Thyroid gland (tissue), 4 donors: ENCODE results near the gene TIMM50. TPM values are rescaled to one million over a fixed set of nuclear protein-coding genes. Genes with fewer than 3 reads are reported as not detected.
A peak's percentile ranks its signal among the peaks of the same experiment; 100 is the strongest.

Experiments used
- DNase-seq, 2 donors: peaks; one replicate each; pipeline ENCODE4 v3.0.0-alpha.2; 2019
- H3K27ac ChIP-seq, 3 donors: fragments of 200-600 bp; sonication (generic); 1 replicate in 2 of 3; 2 replicates in 1 of 3; pipeline ENCODE4 v1.5.1; 2016 to 2019; ENCODE audit warnings: mild to moderate bottlenecking in 1 of 3, moderate library complexity in 1 of 3
- H3K27me3 ChIP-seq: fragments of 200-600 bp; sonication (generic); one replicate; pipeline ENCODE4 v1.5.1; 2019
- H3K36me3 ChIP-seq, 2 donors: fragments of 200-600 bp; sonication (generic); one replicate each; pipeline ENCODE4 v1.5.1; 2016 to 2019
- H3K4me1 ChIP-seq, 2 donors: fragments of 200-600 bp; sonication (generic); one replicate each; pipeline ENCODE4 v1.5.1; 2017 to 2019
- H3K4me3 ChIP-seq, 3 donors: fragments of 200-600 bp; sonication (generic); replicated peaks in 1 of 3; 1 replicate in 2 of 3; 2 replicates in 1 of 3; pipeline ENCODE4 v1.5.1; 2016; ENCODE audit warnings: mild to moderate bottlenecking in 1 of 3
- H3K9me3 ChIP-seq: fragments of 200-600 bp; sonication (generic); one replicate; pipeline ENCODE4 v1.5.1; 2017
- CTCF ChIP-seq, 6 experiments: fragments of 200-600 bp in 3 of 6; fragments of 450-650 bp in 3 of 6; sonication (generic) in 3 of 6; IDR thresholded peaks; one replicate each; pipeline ENCODE4 v1.5.1; 2016 to 2019; ENCODE audit warnings: antibody characterized with exemption in 6 of 6, mild to moderate bottlenecking in 2 of 6, inconsistent platforms in 1 of 6, moderate library complexity in 1 of 6
- POLR2A ChIP-seq, 2 donors: fragments of 450-650 bp; IDR thresholded peaks; one replicate each; pipeline ENCODE4 v1.6.1; 2017; ENCODE audit warnings: antibody characterized with exemption in 2 of 2, mild to moderate bottlenecking in 2 of 2, moderate library complexity in 1 of 2
- WGBS, 2 donors: methylation state at CpG; one replicate each; pipeline ENCODE4 v1.1.5; 2017; 5-methylcytosine and 5-hydroxymethylcytosine counted together
- intact Hi-C: fragments of 100-400 bp; cut with DNase I; formaldehyde crosslinking; loops from one replicate; pipeline ENCODE4 v1.15.1; 2023
- total RNA-seq, 4 donors: library from RNA; depleted of rRNA; stranded (reverse); fragments of >200 nt; gene quantifications; one replicate each; pipeline ENCODE4 v1.2.3, GENCODE V29; 2016

Gene TIMM50
- total RNA-seq, 4 donors from 2014 or later, result 74.4 to 86.5 (median 84.5) TPM

- intact Hi-C loops, result no loop called here
- Histone ChIP-seq H3K27ac (no peak overlapping the region), H3K4me3 (no peak overlapping the region), H3K4me1 (peaks cover 5 to 28% of the 10 kb centered on the region in 2 donors), H3K36me3 (no peaks in the 10 kb centered on the region), H3K27me3 (peaks cover 8% of the 10 kb centered on the region), H3K9me3 (no peaks in the 10 kb centered on the region)
- peak; percentile 57 to 58 for DNase-seq
- WGBS, 2 donors, result 36 to 48% methylated on average over 11 to 13 of the region's 69 CpGs
- peak in 5 of 6 experiments; percentile 31 to 92 (median 77) for TF ChIP-seq CTCF (IDR thresholded peaks at IDR 0.05)
- no peak for TF ChIP-seq POLR2A (IDR thresholded peaks at IDR 0.05)
Measured at GRCh38 chr19:39502640-39503417, 22.2 kb downstream of the TIMM50 start.

GRCh38 chr19:39506598-39506943 lies 25.9 kb downstream of the TIMM50 start:
- TF ChIP-seq POLR2A (IDR thresholded peaks at IDR 0.05) (no peak), CTCF (IDR thresholded peaks at IDR 0.05) (no peak)
- H3K4me1 ChIP-seq, result peaks cover 5 to 13% of the 10 kb centered on the region in 2 donors
- DNase-seq, result no peak
- H3K27me3 ChIP-seq, result peaks cover 5% of the 10 kb centered on the region
- H3K4me3 ChIP-seq, result no peak overlapping the region
- no peak overlapping the region for H3K27ac ChIP-seq
- intact Hi-C loops, result no loop called here
- WGBS, 2 donors, result 54 to 58% methylated on average over 7 of the region's 7 CpGs
- no peaks in the 10 kb centered on the region for H3K36me3 ChIP-seq
- no peaks in the 10 kb centered on the region for H3K9me3 ChIP-seq

GRCh38 chr19:39506944-39507714 lies 26.5 kb downstream of the TIMM50 start:
- Histone ChIP-seq H3K27ac (no peak overlapping the region), H3K4me1 (peaks cover 5 to 13% of the 10 kb centered on the region in 2 donors), H3K9me3 (no peaks in the 10 kb centered on the region), H3K27me3 (peaks cover 5% of the 10 kb centered on the region), H3K4me3 (peak overlapping the region in 1 of 3 donors; percentile 28), H3K36me3 (no peaks in the 10 kb centered on the region)
- TF ChIP-seq CTCF (IDR thresholded peaks at IDR 0.05), result no peak
- no peak for TF ChIP-seq POLR2A (IDR thresholded peaks at IDR 0.05)
- DNase-seq, result peak; percentile 35 to 42
- intact Hi-C loops, result no loop called here
- 2 to 5% methylated on average over 11 to 32 of the region's 96 CpGs for WGBS, 2 donors

- intact Hi-C loops, result no loop called here
- Histone ChIP-seq H3K4me3 (no peak overlapping the region), H3K4me1 (peaks cover 5 to 10% of the 10 kb centered on the region in 2 donors), H3K27me3 (peaks cover 5% of the 10 kb centered on the region), H3K9me3 (no peaks in the 10 kb centered on the region), H3K36me3 (no peaks in the 10 kb centered on the region), H3K27ac (no peak overlapping the region)
- 30 to 35% methylated on average over 24 of the region's 24 CpGs for WGBS, 2 donors
- TF ChIP-seq CTCF (IDR thresholded peaks at IDR 0.05) (no peak), POLR2A (IDR thresholded peaks at IDR 0.05) (no peak)
- DNase-seq, result no peak
Measured at GRCh38 chr19:39507715-39508364, 27.2 kb downstream of the TIMM50 start.
